Anterior cingulate cortex (tissue), 58 donors: ENCODE data around the gene HSPB7.
"Not testable (repeated sequence)": the region's sequence is repeated elsewhere in the genome, so short reads cannot be mapped to it uniquely, and the experiment has no call there.

ENCODE experiments used
- DNase-seq, 58 donors: peaks; one replicate each; lab custom pipeline; 2025; lab: John Stamatoyannopoulos, UW

Gene HSPB7

DNA sequence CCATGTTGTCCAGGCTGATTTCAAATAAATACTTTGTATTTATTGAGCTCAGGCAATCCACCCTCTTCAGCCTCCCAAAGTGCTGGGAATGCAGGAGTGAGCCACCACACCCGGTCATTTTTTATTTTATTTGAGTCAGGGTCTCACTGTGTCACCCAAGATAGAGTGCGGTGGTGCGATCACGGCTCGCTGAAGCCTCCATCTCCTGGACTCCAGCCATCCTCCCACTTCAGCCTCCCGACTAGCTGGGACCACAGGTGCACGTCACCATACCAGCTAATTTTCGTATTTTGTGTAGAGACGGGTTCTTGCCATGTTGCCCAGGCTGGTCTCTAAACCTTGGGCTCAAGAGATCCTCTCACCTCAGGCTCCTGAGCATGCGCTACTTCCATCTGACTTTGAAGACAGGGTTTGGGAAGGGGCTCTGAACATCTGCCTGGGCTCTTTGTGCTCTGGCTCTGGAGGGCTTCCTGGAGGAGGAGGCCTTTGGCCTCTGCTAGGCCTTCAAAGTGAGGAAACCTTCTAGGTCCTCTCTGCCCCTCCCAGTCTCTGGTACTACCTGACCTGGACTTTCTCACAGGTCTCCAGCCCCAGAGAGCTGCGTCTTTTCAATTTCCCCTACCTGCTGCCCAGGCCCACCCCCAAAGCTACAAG is 5.8 kb downstream of the HSPB7 start:
- DNase-seq = peak in 1 of 58 donors; percentile 60

DNA sequence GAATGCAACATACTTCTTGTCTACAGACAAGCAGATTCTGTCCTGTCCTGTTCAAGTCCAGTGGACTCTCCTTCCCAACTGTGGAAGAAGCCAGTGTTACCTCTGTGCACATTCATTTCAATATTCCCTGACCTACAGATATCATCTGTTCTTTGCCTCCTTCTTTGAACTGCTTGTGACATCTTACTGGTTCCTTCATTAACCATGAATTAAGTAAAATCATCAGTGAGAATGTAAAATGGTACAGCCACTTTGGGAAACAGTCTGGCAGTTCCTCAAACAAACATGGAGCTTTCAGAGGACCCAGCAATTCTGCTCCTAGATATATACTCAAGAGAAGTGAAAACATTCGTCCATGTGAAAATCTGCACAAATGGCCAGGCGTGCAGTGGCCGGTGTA is 7.0 kb downstream of the HSPB7 start:
- DNase-seq = no peak

DNA sequence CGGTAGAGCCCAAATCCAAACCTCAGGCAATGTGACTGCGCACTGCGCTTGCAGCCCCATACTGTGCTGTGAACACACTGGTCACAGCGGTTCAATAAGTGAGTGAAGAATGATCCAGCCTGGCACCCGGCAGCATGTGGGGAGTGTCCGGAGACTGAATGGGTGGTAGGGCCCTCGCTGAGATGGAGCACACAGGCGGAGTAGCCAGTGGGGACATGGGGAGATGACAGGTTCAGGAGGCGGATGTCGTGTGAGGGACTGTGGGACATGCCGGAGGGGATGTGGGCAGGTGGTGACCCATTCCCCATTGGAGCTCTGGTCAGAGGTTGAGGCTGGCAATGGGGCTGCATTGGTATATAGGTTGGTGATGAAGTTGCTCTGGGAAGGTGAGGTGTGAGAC is 8.2 kb downstream of the HSPB7 start:
- DNase-seq = no peak

DNA sequence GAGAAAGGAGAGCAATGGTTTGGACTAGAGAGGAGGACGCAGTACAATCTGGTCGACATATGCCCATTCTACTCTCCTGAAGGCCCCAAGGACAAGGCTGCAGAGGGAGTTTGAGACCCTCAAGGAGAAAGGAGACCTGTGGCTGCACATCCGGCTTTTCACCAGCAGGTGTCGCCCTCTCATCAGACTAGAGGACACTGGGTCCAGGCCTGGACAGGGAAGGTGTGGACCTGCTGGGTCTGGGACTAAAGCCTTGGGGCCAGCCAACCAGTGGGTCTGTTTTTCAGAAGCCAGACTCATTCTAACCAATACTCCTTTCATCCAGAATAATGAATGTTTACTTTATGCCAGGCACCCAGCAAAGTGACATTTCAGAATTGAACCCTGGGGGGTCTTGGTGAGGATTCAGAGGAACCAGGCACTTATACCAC is 8.8 kb downstream of the HSPB7 start:
- peak in 55 of 58 donors; percentile 10 to 85 (median 50) for DNase-seq

DNA sequence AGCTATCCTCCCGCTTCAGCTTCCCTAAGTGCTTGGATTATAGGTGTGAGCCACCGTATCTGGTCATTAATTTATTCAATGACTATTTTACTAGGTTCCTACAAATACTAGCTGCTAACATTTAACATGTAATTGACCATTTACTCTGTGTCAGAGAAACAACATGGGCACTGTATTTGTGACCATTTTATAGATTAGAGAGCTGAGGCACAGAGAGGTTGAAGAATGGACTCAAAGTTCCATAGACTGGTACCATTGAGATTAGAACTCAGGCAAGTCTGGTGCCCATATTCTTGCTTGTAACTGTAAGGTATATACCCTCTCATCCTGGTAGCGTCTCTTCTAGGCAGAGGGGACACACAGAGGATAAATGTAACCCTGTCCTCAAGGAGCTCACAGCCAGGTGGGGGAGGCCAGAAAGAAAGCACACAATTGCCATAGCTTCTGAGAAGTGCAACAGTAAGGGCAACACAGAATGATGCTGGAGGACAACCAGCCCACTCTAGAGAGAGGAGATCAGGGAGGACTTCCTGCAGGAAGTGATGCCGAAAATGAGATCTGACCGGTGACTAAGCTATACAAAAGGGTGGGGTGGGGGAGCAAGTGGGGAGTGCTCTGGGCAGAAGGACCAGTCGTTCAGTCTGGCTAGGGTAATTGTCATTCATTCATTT is 10.0 kb downstream of the HSPB7 start:
- no peak for DNase-seq

DNA sequence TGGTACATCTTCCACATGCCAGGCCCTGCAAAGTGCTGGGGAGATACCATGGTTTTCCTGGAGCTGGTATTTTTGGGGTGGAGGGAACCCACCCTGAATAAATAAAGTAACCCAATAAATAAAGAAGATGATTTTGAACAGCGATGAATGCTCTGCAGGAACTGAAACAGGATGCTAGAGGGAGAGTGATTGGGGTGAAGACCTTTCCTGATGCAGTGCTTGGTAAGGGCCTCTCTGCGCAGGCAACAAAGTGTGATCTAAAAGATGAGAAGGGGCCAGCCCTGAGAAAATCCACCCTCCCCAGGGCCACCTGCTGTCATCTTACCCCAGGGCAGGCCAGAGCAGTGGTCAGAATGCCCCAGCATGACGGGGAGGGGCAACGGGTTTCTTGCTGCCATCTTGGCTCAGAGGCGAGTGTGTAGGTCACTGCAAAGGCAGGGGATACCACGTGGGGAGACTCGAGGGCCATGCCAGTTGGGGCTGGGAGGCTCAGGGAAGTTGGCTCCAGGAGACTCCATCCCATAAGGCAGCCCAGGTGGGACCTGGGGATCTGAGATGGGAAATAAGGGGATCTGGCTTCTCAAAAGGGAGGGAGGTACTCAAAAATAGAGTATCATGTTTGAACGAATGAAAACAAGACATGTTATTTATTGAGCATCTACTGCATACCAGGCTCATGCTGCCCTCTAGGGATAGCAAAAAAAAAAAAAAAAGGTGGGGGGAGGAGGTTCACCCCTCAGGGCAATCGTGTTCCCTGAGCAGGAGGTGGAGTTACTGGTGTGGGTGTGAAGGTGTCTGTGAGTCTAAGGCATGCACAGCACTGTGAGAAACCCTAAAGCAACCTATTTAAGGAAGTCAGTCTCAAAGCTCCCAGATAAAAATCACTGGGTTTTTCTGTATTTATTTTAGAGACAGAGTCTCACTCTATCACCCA is 11.0 kb downstream of the HSPB7 start:
- no peak for DNase-seq

DNA sequence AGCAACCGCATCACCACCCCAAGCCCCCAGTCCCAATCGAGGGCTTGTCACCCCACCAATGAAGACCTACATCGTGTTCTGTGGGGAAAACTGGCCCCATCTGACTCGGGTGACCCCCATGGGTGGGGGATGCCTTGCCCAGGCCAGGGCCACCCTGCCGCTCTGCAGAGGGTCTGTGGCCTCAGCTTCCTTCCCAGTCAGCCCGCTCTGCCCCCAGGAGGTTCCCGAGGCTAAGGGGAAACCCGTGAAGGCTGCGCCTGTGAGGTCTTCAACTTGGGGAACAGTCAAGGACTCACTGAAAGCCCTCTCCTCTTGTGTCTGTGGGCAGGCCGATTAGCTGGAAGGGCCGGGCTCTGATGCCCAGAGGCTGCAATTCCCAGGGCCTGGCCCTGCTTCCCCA is 11.8 kb downstream of the HSPB7 start:
- no peak for DNase-seq

DNA sequence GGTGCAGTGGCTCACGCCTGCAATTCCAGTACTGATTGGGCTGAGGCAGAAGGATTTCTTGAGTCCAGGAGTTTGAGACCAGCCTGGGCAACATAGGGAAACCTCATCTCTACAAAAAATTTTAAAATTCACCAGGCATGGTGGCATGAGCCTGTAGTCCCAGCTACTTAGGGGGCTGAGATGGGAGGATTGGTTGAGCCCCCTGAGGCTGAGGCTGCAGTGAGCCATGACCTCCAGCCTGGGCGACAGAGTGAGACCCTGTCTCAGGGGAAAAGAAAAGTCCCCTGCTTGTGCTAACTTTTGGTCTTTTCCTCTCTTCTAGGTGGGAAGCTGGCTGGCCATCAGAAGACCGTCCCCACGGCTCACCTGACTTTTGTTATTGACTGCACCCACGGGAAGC is 12.2 kb downstream of the HSPB7 start:
- DNase-seq = no peak

DNA sequence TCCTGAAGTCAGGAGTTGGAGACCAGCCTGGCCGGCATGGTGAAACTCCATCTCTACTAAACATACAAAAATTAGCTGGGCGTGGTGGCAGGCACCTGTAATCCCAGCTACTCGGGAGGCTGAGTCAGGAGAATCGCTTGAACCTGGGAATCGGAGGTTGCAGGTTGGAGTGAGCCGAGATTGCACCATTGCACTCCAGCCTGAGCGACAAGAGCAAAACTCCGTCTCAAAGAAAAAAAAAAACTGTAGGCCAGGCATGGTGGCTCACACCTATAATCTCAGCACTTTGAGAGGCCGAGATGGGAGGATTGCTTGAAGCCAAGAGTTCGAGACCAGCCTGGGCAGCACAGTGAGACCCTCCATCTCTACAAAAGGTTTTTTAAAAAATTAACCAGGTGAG is 16.6 kb downstream of the HSPB7 start:
- DNase-seq = not testable (repeated sequence)

DNA sequence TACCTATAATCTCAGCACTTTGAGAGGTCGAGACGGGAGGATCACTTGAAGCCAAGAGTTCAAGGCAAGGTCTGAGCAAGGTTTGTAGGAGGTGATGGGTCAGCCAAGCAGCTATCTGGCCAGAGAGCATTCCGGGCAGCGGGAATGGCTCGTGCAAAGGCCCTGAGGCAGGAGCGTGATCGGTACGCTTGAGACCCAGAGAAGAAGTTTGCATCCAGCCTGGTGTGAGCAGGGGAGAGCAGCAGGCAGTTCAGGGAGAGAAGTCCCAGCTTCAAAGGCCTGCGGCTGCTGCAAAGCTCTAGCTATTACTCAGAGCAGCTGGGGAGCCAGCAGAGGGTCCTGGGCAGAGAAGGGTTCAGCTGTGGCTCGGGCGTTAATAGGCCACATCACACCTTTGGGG is 18.9 kb downstream of the HSPB7 start:
- DNase-seq = no peak

DNA sequence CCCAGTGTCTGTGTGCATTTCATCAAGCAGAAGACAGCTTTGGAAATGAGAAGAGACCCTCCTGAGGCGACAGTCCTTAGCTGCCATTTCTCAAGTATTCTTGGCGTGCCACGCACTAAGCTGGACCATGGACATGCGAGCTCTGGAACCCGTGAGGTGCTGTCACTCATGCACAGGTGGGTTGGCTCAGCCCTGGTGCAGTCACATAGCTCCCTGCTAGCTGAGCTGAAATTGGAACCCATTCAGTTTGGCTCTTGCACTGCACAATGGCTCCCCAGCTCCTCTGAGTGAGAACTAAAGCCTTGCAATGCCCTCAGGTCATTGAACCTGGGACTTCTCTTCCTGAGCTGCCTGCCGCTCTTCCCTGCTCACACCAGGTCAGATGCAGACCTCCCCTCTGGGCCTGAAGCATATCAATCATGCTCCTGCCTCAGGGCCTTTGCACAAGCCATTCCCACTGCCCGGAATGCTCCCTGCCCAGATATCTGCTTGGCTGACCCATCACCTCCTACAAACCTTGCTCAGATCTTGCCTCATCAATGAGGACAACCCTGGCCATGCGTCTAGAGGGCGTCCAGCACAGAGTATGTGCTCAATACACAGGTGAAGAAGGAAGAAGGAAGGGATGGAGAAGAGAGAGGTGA is 20.1 kb downstream of the HSPB7 start:
- no peak for DNase-seq

DNA sequence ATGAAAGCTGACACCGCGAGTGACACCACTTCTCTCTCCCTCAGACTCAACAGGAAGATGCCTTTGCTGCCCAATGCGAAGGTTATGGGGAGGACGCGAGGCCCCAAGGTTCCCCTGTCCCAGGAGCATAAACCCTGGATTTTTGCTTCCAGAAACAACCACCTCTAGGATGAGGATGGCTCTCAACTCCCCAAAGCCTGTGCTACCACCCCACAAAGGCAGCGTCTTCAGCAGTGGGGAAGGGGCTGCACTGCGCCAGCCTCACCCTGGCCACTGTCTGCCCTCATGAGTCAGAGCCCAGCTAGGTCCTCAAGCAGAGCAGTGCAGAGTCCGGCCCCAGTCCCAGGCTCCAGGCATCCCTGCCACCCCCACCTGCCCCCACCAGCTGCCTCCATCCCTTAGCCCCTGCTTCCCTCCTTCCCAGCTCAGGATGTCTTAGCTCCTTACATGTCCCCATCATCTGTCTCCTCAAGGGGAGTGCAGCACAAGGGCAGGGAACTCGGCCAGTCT is 20.7 kb downstream of the HSPB7 start:
- DNase-seq = no peak

DNA sequence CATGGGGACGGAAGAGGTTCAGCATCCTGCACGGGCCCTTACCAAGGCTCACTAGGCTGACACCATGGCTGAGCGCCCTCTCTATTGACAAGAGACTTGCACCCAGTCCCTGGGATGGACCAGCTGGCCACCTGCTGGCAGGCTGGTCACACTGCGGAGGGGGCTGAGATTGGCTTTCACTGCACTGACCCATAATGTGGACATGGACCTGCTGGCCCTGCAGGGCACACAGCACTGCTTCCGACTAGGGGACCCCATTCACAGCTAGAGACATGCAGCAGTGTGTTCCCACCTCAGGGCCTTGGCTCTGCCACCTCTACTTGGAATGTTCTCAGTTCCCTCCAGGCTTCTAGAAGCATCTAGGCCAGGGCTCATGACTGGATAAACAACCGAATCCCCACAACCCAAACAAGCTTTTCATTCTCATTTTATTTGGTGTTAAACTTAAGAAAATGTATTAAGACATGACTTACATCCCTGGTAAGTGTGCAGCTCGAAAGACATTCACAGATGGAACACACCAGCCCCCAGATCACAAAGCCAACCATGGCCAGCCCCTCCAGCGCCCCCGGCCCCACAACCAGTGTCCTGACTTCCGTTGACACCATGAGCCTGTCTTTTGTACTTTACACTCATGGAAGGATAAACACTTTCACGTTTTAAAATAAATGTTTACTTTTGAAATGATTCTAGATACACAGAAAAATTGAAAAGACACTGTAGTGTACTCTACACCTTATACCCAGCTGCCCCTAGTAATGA is 23.1 kb downstream of the HSPB7 start:
- DNase-seq = peak in 50 of 58 donors; percentile 8 to 77 (median 42)

DNA sequence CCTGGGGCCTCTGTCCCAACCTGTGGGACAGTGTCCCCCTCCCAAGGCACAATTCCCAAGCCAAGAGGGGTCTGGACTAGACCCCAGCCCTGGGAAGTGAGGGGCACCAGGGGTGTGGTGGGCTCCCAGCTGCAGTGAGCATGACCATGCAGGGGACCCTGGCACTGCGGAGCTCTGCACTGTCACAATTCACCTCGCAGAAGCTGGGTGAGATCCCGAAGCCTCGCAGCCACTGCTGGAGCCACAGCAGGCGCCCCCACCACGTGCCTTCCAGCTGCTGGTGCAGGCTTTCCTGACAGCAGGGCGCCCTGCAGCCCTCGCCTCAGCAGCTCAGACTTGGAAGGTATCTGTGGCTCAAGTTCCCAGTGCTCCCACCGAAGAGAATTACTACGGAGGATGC is 23.8 kb downstream of the HSPB7 start:
- DNase-seq = no peak

DNA sequence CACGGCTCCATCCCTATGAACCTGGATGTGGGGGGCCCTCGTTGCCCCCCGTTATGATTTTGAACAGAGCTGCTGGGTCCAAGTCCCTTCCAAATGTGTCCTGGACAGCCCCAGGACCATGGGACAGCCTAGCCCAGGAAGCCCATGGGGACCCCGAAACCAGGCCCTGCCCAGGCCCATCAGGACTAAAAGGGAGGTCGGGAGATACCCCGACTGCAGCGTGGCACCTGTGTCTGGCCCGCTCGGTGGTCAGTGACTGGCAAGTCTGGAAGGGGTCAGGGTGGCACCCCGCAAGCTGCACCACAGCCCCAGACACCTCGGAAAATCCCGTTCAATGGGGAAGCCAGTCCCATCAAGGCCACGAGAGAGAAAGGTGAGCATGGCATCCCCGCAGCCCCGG is 24.2 kb downstream of the HSPB7 start:
- no peak for DNase-seq

DNA sequence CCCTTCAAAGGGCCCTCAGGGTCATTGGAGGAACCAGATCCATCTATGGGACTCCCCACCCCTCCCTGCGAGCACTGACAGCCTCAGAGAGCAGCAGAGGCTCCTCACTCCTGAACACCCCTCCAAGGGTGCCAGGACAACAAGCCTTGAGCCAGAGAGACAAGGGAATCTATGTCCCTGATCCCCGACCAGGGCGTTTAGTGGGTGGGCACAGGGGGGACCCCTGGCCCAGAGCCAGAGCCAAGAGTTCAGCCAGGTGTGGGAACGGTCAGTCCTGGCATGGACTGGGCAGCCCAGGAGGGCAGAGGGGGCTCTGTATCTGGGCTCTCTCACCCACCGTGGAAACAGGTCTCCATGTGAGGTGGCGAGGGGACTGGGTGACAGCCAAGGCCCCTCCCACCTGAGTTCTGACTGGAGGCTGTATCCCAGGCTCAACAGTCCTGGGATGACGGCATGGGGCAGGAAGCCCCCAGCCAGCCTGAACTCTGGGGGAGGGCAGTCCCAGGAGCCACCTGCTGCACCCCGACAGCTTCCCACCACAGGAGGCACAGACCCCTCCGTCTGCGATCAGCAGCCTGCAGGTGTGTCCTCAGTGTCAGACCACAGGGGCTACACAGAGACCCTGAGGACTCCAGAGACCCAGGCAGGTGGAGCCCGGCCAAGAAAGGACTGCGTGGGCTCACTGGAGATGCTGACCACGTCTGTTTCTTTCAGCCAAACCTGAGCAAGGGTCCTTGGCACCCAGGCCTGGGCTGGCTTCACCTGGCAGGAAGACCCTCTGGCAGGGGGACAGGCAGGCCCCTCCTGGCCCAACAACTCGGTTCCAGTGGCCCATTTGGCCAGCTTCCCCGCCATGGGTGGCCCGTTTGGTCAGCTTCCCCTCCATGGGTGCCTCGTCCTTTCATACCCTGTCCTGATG is 25.0 kb downstream of the HSPB7 start:
- DNase-seq = no peak

DNA sequence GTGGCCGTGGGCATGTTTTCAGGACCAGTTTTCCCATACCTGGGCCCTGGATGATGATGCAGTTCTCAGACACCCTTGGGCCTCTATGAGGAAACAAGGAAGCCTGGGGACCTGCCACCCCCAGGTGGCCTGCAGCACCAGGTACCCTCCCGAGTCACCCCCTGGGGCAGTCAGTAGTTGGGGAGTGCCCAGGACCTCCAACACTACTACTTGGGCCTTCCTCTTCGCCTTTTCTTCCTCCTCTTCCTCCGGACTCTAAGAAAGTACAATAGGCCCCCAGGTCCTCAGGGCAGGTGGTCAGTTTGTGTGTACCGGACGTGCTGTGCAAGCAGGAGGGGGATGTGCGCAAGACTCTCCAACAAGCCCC is 25.7 kb downstream of the HSPB7 start:
- no peak for DNase-seq

DNA sequence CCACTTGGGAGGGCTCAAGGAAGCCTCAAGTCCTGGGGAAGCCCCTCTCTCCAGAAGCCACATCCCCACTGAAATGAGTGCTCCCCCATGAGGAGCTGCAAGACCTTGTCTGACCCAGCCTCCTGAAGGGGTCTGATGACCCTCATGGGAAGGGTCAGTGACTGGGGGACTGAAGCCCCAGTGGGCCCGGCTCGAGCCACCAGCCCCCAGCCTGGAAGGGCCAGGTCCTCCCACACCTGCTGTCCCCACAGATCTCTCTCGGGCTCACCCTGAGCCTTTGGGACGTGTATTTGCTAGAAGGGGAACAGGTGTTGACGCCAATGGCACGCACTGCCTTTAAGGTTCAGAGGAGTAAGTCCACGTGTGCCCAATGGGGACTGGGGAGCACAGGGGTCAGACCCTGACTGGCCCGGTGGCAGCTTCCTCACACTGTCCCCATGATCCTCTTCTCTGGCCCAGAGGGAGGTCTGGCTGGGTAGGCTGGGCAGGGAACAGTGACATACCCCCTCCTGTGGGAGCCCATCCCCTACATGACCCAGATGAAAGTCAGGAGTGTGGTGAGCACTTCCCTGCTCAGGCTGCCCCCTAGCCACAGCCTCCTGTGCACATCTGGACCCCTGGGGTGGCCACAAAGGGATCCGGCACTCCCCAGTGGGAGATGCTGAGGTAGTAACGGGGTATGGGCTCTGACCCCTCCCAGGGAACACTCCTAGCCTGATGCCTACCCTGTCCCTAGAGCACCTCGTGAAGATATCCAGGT is 26.2 kb downstream of the HSPB7 start:
- no peak for DNase-seq
